ENCODE data around the gene PLPPR1.

DNA sequence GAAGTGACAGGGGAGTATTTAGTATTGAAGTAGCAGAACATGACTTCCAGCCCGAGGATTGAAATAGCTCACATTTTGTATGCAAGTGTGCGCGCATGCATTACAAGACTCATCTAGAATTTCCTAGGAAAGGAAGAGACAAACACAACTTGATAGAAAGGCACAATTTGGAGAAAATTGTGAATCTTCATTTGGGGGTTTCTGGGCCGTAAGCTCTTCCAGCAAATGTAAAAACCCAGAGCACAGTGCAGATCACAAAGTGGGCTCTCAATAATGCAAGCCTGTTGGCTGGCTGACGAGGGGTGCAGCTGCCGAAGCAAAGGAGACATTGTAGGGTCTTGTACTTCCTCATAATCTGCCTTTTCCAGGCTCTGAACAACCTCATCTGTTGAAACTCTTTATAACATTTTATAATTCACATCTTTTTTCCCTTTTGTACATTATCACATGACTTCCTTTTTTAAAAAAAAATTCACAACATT, 247.3 kb downstream of the PLPPR1 start:
- TF ChIP-seq, protein P1, sequence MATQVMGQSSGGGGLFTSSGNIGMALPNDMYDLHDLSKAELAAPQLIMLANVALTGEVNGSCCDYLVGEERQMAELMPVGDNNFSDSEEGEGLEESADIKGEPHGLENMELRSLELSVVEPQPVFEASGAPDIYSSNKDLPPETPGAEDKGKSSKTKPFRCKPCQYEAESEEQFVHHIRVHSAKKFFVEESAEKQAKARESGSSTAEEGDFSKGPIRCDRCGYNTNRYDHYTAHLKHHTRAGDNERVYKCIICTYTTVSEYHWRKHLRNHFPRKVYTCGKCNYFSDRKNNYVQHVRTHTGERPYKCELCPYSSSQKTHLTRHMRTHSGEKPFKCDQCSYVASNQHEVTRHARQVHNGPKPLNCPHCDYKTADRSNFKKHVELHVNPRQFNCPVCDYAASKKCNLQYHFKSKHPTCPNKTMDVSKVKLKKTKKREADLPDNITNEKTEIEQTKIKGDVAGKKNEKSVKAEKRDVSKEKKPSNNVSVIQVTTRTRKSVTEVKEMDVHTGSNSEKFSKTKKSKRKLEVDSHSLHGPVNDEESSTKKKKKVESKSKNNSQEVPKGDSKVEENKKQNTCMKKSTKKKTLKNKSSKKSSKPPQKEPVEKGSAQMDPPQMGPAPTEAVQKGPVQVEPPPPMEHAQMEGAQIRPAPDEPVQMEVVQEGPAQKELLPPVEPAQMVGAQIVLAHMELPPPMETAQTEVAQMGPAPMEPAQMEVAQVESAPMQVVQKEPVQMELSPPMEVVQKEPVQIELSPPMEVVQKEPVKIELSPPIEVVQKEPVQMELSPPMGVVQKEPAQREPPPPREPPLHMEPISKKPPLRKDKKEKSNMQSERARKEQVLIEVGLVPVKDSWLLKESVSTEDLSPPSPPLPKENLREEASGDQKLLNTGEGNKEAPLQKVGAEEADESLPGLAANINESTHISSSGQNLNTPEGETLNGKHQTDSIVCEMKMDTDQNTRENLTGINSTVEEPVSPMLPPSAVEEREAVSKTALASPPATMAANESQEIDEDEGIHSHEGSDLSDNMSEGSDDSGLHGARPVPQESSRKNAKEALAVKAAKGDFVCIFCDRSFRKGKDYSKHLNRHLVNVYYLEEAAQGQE (IDR thresholded peaks at IDR 0.05; ENCODE audit: unreplicated experiment): no peak
- TF ChIP-seq, protein P2, sequence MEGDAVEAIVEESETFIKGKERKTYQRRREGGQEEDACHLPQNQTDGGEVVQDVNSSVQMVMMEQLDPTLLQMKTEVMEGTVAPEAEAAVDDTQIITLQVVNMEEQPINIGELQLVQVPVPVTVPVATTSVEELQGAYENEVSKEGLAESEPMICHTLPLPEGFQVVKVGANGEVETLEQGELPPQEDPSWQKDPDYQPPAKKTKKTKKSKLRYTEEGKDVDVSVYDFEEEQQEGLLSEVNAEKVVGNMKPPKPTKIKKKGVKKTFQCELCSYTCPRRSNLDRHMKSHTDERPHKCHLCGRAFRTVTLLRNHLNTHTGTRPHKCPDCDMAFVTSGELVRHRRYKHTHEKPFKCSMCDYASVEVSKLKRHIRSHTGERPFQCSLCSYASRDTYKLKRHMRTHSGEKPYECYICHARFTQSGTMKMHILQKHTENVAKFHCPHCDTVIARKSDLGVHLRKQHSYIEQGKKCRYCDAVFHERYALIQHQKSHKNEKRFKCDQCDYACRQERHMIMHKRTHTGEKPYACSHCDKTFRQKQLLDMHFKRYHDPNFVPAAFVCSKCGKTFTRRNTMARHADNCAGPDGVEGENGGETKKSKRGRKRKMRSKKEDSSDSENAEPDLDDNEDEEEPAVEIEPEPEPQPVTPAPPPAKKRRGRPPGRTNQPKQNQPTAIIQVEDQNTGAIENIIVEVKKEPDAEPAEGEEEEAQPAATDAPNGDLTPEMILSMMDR (conservative IDR thresholded peaks at IDR 0.05; ENCODE audit: low read depth in 2 of 2): no peak
- no peak for TF ChIP-seq EZH2 (IDR thresholded peaks at IDR 0.05; ENCODE audit: low read depth, unreplicated experiment)

All from GM23338 (cell line).